GM19025 (cell line): ENCODE measurements around the gene NCF2.
"Not testable (repeated sequence)": the region's sequence is repeated elsewhere in the genome, so short reads cannot be mapped to it uniquely, and the experiment has no call there.

Source experiments
- ATAC-seq: cut with Tn5 transposase; IDR thresholded peaks from one replicate; pipeline ENCODE4 v1.9.1; 2021; ENCODE audit warnings: mild to moderate bottlenecking, low read depth, moderate library complexity; ENCODE audit not compliant: unreplicated experiment

The NCF2 gene, protein sequence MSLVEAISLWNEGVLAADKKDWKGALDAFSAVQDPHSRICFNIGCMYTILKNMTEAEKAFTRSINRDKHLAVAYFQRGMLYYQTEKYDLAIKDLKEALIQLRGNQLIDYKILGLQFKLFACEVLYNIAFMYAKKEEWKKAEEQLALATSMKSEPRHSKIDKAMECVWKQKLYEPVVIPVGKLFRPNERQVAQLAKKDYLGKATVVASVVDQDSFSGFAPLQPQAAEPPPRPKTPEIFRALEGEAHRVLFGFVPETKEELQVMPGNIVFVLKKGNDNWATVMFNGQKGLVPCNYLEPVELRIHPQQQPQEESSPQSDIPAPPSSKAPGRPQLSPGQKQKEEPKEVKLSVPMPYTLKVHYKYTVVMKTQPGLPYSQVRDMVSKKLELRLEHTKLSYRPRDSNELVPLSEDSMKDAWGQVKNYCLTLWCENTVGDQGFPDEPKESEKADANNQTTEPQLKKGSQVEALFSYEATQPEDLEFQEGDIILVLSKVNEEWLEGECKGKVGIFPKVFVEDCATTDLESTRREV

DNA sequence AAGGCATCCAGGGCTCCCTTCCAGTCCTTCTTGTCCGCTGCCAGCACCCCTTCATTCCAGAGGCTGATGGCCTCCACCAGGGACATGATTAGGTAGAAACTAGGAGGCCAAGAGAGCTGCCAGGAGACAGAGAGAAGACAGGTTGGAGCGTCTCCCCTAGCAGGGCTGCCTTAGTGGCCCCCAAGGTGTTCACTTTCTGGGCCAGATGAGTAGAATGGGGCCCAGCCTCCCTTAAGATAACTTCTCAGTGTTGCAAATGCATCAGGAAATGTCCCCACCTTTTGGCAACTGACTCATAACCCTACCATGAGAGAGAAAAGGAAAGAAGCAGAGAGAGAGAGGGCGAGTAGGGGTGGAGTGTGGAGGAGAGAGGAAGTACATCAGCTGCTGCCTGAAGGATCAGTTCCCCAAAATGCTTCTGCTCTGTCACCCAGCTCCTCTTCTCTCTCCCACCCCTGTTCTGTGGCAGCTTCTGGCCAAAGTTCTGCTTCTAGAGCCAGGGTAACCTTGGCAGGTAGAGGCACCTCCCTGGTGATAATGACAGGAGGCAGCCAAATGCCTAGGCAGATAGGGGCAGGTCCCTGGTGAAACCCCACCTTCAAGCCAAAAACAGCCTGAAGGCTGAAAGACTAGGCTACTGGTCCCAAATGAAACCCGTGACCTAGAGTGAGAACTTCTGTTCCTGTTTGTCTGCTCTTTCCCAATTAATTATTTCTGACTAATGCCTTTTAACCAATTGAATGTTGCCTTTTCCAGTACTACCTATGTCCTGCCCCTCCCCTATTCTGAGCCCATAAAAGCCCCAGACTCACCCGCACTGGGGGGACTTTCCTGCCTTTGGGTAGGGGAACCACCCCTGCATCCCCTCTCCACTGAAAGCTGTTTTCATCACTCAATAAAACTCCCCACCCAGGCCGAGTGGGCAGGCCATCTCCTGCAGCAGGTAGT, at the start of gene NCF2:
Gene NCF2, minus strand, starts transcription at position 216 of the 948 bp plus-strand sequence. Its CDS starts 130 bp downstream, at position 86.
- peak; percentile 79 for ATAC-seq

DNA sequence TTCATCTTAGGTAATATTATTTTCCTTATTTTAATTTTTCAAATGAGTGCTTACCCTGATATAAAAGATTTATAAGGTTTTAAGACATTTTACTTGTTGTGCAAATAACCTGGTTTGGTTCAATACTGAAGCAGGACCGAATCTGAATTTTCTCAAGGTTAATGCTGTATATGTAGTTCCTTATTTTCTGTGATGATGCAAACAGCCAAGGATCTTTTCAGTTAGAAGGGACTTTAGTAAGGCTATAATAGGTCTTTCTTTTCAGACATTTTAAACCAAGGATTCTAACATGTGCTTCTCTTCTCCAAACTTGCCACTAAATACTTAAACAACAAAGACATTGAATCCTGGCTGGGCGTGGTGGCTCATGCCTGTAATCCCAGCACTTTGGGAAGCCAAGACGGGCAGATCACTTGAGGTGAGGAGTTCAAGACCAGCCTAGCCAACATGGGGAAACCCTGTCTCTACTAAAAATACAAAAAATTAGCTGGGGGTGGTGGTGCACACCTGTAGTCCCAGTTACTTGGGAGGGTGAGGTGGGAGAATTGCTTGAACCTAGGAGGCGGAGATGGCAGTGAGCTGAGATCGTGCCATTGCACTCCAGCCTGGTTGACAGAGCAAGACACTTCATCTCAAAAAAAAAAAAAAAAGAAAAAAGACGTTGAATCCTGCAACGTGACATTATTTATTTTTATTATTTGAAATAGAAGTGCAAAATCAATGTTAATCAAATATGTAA, 48.6 kb upstream of the NCF2 start:
- ATAC-seq = no peak

GRCh38 chr1:183636783-183637182, 46.5 kb upstream of the NCF2 start:
- no peak for ATAC-seq

- ATAC-seq = peak; percentile 1
Observed at GRCh38 chr1:183636334-183636682, 46.0 kb upstream of the NCF2 start.

GRCh38 chr1:183635606-183636333, 45.5 kb upstream of the NCF2 start, which contains the start of gene ARPC5:
ARPC5 (minus strand) TSS chr1:183635783; CDS start chr1:183635659, 124 bp downstream.
- peak; percentile 83 for ATAC-seq

- no peak for ATAC-seq
Observed at GRCh38 chr1:183635099-183635605, 44.9 kb upstream of the NCF2 start.

- ATAC-seq = no peak
Observed at GRCh38 chr1:183634429-183635065, 44.3 kb upstream of the NCF2 start.

DNA sequence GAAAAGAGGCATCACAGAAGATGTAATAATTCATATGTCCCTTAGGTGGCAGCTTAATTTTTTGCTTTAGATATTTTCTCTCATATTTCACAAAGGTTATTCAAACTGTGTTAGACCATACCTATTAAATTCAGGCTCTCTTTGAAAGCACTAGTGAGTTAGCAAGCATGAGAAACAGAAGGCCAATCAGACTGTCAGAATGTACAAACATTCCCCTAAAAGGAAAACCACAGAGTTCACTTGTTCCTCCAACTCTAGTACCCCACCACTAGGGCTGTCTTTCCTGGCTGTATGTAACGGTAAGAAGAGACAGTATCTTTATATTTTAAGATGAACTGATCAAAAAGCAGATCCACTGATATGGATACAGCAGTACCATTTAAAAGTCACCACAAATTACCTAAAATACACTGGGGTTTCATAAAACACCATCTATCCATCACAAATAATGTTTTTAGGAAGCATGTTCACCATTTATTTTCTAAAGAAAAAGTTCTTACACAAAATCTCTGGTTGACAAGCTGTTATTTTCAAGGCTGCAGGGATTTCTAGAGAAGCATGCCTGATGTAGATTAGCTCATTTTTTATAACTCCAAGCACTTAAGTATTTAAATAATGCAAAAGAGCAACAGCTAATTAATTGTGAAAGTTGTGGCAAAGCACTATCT, 43.6 kb upstream of the NCF2 start:
- peak; percentile 31 for ATAC-seq

DNA sequence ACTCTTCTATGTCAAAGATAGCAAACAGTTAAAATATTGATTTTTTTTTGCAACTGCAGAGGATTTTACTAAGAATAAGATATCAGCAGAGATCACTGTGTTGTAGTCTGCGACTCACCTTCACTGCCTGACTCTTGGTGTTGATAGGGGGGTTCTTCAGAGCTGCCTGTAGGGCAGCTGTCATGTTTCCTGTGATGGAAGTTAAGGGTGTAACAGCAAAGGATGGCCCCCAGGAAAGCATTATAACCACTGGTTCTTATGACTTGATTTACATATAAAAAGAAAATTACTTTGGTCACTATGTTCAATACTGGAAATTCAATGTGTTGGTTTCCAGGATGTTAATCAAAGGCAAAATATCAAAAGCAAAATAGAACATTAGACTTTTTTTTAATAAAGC, 42.7 kb upstream of the NCF2 start:
- ATAC-seq = no peak

- no peak for ATAC-seq
Observed at GRCh38 chr1:183632114-183632513, 41.9 kb upstream of the NCF2 start.

DNA sequence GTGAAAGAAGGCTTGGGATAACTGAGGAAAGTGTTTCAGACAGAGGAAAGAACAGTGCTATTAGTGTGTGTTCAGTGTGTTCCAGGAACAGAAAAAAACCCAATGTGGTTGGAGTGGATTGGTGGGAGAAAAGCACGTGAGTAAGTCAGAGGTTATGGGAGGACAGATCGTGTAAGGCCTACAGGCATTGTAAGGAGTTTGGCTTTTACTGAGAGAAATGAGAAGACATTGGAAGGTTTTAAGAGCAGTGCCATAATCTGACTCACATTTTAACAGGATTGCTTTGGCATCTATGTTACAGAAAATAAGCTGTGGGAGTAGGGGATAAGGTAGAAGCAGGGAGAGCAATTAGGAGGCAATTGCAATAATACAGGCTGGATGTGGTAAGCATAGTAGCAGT, 40.5 kb upstream of the NCF2 start:
- no peak for ATAC-seq

DNA sequence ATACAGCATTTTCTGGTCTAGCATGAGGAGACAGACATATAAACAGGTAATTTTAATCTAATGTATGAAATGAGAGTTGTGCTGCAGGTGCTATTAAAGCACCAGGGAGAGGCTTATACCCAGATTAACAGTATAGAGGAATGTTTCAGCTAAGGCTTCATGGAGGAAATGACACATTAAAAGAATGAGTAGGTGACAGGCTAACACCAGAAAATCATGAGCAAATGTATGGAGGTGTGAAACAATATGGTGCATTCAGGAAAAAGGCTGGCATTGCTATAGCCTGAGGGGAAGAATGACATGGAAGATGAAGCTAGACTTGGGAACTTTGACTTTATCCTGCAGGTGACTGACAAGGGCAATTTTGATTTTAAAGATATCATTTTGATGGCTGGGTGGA, 38.3 kb upstream of the NCF2 start:
- ATAC-seq = no peak

DNA sequence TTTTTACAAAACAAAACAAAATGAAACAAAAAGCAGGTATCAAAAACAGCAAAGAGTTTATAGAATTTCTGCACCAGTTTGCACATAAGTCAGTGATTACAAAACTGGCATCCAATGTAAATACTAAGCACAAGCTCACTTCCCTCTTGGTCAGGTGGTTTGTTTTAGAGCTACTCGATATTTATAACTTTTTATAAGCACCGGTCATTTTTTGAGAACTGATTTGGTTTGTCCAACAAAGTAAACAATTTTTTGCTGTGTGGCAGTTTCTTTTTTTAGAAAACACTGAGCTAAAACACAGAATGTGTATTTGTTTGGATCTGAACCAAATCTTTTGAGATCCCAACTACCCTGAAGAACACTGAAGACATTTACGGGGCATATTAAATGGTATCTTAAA, 36.0 kb upstream of the NCF2 start:
- not testable (repeated sequence) for ATAC-seq

DNA sequence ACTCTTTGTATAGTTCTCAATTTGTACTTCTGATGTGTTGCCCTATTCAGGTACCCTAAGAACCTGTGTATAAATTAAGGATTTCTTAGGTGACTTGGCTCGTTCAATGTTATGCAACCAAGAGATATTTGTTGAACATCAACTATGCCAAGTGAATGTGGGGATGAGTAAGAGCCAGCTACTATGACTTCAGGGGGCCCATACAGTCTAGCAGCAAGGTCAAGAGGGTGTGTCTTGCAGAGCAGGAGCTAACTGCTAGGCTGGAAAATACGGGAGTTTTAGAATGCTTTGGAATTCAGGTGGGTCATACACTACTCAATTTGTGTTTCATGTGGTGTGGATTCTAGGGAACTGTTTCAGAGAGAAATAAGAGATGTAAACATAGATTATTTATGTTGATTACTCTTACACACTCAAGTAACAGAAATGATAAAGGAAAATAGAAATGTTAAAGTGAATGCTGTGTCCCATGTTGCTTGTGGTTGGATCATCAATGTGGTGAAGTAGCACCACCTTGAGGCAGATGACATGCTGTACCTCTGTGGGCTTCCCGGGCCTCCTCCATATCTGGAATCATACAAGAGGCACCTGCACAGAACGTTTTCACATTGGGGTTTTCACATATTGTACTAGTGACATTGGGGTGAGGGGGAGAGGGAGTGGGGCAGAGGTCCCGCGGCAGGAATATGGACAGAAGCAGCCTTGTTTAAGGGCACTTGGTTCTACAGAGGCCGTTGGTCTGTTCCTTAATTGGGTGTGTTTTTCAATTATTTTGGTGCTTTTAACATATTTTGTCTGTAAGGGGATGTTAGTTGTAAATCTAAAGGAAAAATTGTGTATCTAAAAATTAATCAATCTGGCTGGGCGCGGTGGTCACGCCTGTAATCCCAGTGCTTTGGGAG, 32.9 kb upstream of the NCF2 start:
- ATAC-seq = no peak

- ATAC-seq = no peak
Observed at GRCh38 chr1:183622013-183622412, 31.8 kb upstream of the NCF2 start.

- ATAC-seq = no peak
Observed at GRCh38 chr1:183620311-183620710, 30.1 kb upstream of the NCF2 start.

DNA sequence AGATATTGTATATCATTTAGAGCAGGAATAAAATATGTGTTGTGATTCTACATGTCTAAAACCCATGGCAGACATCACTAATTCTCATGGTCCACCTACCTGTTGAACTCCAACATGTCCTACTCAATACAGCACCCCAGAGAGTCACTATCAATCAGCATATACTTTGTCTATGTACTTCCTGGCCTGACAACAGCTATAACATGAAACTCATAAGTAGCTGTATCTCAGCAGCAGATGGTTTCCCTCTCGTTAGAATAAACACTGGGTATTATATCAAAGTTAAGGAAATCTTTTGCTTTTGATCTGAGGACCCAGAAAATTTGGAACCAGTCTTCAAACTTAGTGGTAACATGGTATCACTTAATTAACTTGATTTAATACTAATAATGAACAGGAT, 29.5 kb upstream of the NCF2 start:
- ATAC-seq = no peak

- ATAC-seq = not testable (repeated sequence)
Observed at GRCh38 chr1:183618202-183618601, 27.9 kb upstream of the NCF2 start.
